ENCODE measurements around the gene FGF3.

Gene FGF3

GRCh38 chr11:69836401-69836800 is 17.2 kb upstream of the FGF3 start:
- no peak for DNase-seq
- H3K36me3 ChIP-seq: no peaks in the 10 kb centered on the region
- no peaks in the 10 kb centered on the region for H3K9me3 ChIP-seq
- H3K27me3 ChIP-seq: no peaks in the 10 kb centered on the region
- no peak overlapping the region for H3K4me3 ChIP-seq (ENCODE audit: low read depth, low read length)
- H3K4me1 ChIP-seq: peaks cover 8% of the 10 kb centered on the region
- TF ChIP-seq CTCF (IDR thresholded peaks at IDR 0.05; ENCODE audit: low read depth, low read length): no peak

- no peak overlapping the region for H3K4me3 ChIP-seq (ENCODE audit: low read depth, low read length)
- TF ChIP-seq CTCF (IDR thresholded peaks at IDR 0.05; ENCODE audit: low read depth, low read length): no peak
- DNase-seq: no peak
- no peaks in the 10 kb centered on the region for H3K9me3 ChIP-seq
- H3K4me1 ChIP-seq: no peaks in the 10 kb centered on the region; the same call in 1 of the 2 replicates
- H3K36me3 ChIP-seq: no peaks in the 10 kb centered on the region
- H3K27me3 ChIP-seq: no peaks in the 10 kb centered on the region
These were observed 15.9 kb upstream of the FGF3 start for GRCh38 chr11:69834811-69835800.

- no peaks in the 10 kb centered on the region for H3K9me3 ChIP-seq
- H3K4me1 ChIP-seq: no peaks in the 10 kb centered on the region
- no peak for TF ChIP-seq CTCF (IDR thresholded peaks at IDR 0.05; ENCODE audit: low read depth, low read length)
- H3K36me3 ChIP-seq: no peaks in the 10 kb centered on the region
- H3K4me3 ChIP-seq (ENCODE audit: low read depth, low read length): no peak overlapping the region
- H3K27me3 ChIP-seq: no peaks in the 10 kb centered on the region
- no peak for DNase-seq
These were observed 15.0 kb upstream of the FGF3 start for GRCh38 chr11:69834251-69834650.

GRCh38 chr11:69832561-69833413 is 13.6 kb upstream of the FGF3 start:
- Histone ChIP-seq H3K9me3 (no peaks in the 10 kb centered on the region), H3K36me3 (no peaks in the 10 kb centered on the region), H3K4me3 (ENCODE audit: low read depth, low read length) (no peak overlapping the region), H3K27me3 (no peaks in the 10 kb centered on the region), H3K4me1 (no peaks in the 10 kb centered on the region)
- no peak for TF ChIP-seq CTCF (IDR thresholded peaks at IDR 0.05; ENCODE audit: low read depth, low read length)
- no peak for DNase-seq

- H3K4me1 ChIP-seq: no peaks in the 10 kb centered on the region
- no peak for DNase-seq
- TF ChIP-seq CTCF (IDR thresholded peaks at IDR 0.05; ENCODE audit: low read depth, low read length): no peak
These were observed 12.8 kb upstream of the FGF3 start for GRCh38 chr11:69831985-69832384.

More at GRCh38 chr11:69831985-69832384, 12.8 kb upstream of the FGF3 start:
- Histone ChIP-seq H3K27me3 (no peaks in the 10 kb centered on the region), H3K36me3 (no peaks in the 10 kb centered on the region), H3K4me3 (ENCODE audit: low read depth, low read length) (no peak overlapping the region), H3K9me3 (no peaks in the 10 kb centered on the region)

Measured in BE2C (cell line).